Pancreas (tissue), 10 donors: ENCODE results near the gene TCFL5. TPM values are rescaled to one million over a fixed set of nuclear protein-coding genes. Genes with fewer than 3 reads are reported as not detected.
"Not testable (repeated sequence)": the region's sequence is repeated elsewhere in the genome, so short reads cannot be mapped to it uniquely, and the experiment has no call there.

Experiments
- ATAC-seq, 4 donors: fragments of 200-7000 bp; cut with Tn5 transposase; one replicate each; pipeline versions ENCODE4 v1.8.0 to v1.9.1; 2020; ENCODE audit warnings: mild to moderate bottlenecking in 4 of 4, moderate library complexity in 4 of 4
- DNase-seq, 6 donors: peaks; one replicate each; pipeline ENCODE4 v3.0.0-alpha.2; 2020
- FAIRE-seq: peaks from 2 replicates; lab custom pipeline; 2012; peaks lifted over from hg19 to GRCh38; lab: Jason Lieb, UNC
- H3K27ac ChIP-seq, 4 donors: fragments of 200-600 bp; sonication (generic); 1 replicate in 3 of 4; 2 replicates in 1 of 4; pipeline versions ENCODE4 v1.5.0 to v1.8.0; 2020
- H3K27me3 ChIP-seq, 4 donors: fragments of 200-600 bp; one replicate each; pipeline ENCODE4 v1.8.0; 2021
- H3K36me3 ChIP-seq, 3 donors: fragments of 200-600 bp; sonication (generic) in 1 of 3; one replicate each; pipeline versions ENCODE4 v1.5.0 to v1.8.0; 2020 to 2021
- H3K4me1 ChIP-seq, 3 donors: fragments of 200-600 bp; one replicate each; pipeline ENCODE4 v1.8.0; 2021
- H3K4me3 ChIP-seq, 4 donors: fragments of 200-600 bp; sonication (generic) in 2 of 4; one replicate each; pipeline versions ENCODE4 v1.5.0 to v1.8.0; 2020 to 2021
- H3K9me3 ChIP-seq, 4 donors: fragments of 200-600 bp; one replicate each; pipeline ENCODE4 v1.8.0; 2021
- WGBS, 2 donors: extraction: QIAGEN DNeasy Blood & Tissue Kit; methylation state at CpG; one replicate each; pipeline ENCODE4 v1.1.7; 2013; 5-methylcytosine and 5-hydroxymethylcytosine counted together
- intact Hi-C, 3 donors: fragments of 100-400 bp; cut with DNase I; formaldehyde crosslinking; loops; one replicate each; pipeline versions ENCODE4 v1.11.1 to v1.14.2; 2022
- polyA plus RNA-seq, 2 donors: library from polyadenylated mRNA; stranded (reverse); fragments of 200-250 nt; gene quantifications; one replicate each; pipeline ENCODE4 v1.2.3, GENCODE V29; 2013
- total RNA-seq, 6 donors: library from RNA; stranded (reverse); fragmentation: NEBNext Ultra II Directional in 4 of 6; extraction: Animal tissue kit (Norgen Biotek cat#: 25700) in 4 of 6; gene quantifications; one replicate each; pipeline versions ENCODE4 v1.2.1 to v1.2.4, GENCODE V29; 2021 to 2023
- TF ChIP-seq, protein P1 (sequence below), 4 donors: fragments of 200-600 bp; sonication (generic) in 3 of 4; IDR thresholded peaks; one replicate each; pipeline versions ENCODE4 v1.5.0 to v1.8.0; 2021; ENCODE audit warnings: antibody characterized with exemption in 4 of 4
- donor health status: healthy with polysubstance abuse.
- donor health status: DM: no; HTN: no; CAD: no; lungs with moderate emphysema.
- donor health status: DM: no; HTN: no; CAD: no.
- donor health status: control.
- donor health status: control.
- donor health status: Bipolar disorder and iron deficiency.
- donor health status: DM: yes; HTN: yes; CAD: no.
- donor health status: DM: no; HTN: no; CAD: no.
- donor health status: DM: no; HTN: no; CAD: no.
- donor health status: DM: yes; HTN: yes; CAD: no.

The TCFL5 gene
- total and polyA plus RNA-seq, 8 donors = 2.5 to 4.9 (median 4.0) TPM

DNA sequence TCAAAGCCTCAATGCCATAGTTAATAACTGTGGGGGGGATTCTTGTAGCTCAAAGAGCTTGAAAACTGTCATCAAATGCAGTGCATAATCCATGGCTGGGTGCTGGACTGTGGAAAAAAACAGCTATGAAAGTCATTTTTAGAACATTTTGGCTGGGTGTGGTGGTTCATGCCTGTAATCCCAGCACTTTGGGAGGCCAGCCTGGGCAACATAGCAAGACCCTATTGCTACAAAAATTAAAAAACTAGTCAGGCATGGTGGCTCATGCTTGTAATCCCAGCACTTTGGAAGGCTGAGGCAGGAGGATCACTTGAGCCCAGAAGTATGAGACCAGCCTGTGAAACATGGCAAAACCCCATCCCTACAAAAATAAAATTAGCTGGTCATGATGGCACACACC lies 12.2 kb downstream of the TCFL5 start:
- no peaks in the 10 kb centered on the region for H3K27me3 ChIP-seq
- H3K9me3 ChIP-seq = no peaks in the 10 kb centered on the region
- H3K27ac ChIP-seq = no peak overlapping the region
- ATAC-seq = no peak
- H3K4me1 ChIP-seq = no peaks in the 10 kb centered on the region
- no peak for FAIRE-seq
- no peaks in the 10 kb centered on the region for H3K36me3 ChIP-seq
- TF ChIP-seq, protein P1, sequence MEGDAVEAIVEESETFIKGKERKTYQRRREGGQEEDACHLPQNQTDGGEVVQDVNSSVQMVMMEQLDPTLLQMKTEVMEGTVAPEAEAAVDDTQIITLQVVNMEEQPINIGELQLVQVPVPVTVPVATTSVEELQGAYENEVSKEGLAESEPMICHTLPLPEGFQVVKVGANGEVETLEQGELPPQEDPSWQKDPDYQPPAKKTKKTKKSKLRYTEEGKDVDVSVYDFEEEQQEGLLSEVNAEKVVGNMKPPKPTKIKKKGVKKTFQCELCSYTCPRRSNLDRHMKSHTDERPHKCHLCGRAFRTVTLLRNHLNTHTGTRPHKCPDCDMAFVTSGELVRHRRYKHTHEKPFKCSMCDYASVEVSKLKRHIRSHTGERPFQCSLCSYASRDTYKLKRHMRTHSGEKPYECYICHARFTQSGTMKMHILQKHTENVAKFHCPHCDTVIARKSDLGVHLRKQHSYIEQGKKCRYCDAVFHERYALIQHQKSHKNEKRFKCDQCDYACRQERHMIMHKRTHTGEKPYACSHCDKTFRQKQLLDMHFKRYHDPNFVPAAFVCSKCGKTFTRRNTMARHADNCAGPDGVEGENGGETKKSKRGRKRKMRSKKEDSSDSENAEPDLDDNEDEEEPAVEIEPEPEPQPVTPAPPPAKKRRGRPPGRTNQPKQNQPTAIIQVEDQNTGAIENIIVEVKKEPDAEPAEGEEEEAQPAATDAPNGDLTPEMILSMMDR (IDR thresholded peaks at IDR 0.05) = no peak
- intact Hi-C loops = no loop called here
- H3K4me3 ChIP-seq = no peak overlapping the region
- DNase-seq = no peak

DNA sequence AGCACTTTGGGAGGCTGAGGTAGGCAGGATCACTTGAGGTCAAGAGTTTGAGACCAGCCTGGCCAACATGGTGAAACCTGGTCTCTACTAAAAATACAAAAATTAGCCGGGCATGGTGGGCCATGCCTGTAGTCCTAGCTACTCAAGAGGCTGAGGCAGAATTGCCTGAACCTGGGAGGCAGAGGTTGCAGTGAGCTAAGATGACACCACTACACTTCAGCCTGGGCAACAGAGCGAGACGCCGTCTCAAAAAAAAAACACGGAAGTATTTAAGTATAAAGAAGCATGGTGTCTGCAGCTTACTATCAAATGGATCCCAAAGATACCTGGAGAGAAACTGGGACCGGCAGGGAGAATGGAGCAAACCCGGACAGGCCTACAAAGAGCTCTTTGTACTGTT lies 12.7 kb downstream of the TCFL5 start:
- 92 to 95% methylated on average over 7 of the region's 7 CpGs for WGBS, 2 donors

DNA sequence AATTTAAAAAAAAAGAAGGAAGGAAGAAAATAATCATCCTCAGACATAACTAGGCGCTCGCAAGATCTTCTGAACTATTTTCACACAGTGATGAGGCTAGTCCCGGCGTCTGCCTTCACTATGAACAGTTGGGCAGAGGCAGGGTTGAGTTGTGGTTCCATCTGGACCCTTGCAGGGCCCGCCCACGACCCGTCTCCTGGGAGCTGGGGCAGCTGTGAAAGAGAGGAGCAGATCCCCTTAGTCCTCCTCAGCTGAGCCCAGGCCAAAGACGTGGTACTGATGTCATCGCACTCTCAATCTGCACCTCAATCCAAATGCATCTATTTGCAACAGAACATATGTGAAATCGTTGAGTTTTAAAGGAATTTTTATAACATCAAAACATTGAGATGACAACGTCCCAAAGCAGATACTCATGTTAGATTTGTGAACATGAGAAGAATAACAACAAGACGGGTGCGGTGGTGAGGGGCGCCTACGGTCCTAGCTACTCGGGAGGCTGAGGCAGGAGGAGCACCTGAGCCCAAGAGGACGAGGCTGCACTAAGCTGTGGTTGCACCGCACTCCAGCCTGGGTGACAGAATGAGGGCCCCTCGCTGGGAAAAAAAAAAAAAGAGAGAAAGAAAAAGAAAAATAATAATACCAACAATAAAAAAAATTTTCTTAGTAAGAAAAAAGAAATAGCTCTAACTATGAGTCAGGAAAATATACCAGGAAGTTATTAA lies 15.3 kb downstream of the TCFL5 start:
- DNase-seq = peak in 1 of 6 donors; percentile 43
- no peak overlapping the region for H3K27ac ChIP-seq

More for the DNA sequence above, 12.7 kb downstream of the TCFL5 start:
- H3K27me3 ChIP-seq, H3K4me3 ChIP-seq, ATAC-seq, H3K27ac ChIP-seq, H3K36me3 ChIP-seq, intact Hi-C loops, H3K9me3 ChIP-seq, H3K4me1 ChIP-seq, DNase-seq, FAIRE-seq: not testable (repeated sequence)

DNA sequence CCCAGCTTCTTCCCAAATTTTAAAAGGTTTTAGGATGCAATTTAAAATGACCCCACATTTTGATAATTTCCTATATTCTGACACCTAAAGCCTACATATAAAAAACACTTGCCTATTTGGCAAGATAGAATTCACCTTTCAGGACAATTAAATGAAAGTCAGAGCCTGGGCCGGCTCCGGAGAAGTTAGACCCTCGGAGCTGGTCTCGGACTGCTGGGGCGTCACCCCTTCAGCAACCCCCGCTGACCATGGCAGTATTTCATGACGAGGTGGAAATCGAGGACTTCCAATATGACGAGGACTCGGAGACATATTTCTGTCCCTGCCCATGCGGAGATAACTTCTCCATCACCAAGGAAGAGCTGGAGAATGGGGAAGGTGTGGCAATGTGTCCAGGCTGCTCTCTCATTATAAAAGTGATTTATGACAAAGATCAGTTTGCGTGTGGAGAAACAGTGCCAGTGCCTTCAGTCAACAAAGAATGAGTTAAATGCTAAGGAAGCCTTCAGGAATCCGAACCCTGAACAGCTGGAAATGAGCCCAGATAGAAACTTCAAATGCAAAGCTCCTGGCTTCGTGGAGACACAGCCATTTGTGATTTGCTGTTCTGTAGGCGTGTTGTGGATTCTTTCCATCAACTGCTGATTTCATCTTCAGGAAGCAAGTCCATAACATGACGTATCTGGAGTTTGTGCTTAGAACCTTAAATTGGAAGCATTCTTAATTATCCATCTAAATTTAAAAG lies 16.0 kb downstream of the TCFL5 start:
- Histone ChIP-seq H3K27me3 (no peaks in the 10 kb centered on the region), H3K9me3 (no peaks in the 10 kb centered on the region), H3K27ac (no peak overlapping the region), H3K36me3 (no peaks in the 10 kb centered on the region), H3K4me3 (no peak overlapping the region), H3K4me1 (no peaks in the 10 kb centered on the region)
- intact Hi-C loops = no loop called here
- WGBS, 2 donors = 92 to 93% methylated on average over 16 of the region's 16 CpGs
- no peak for FAIRE-seq
- TF ChIP-seq, protein P1 (IDR thresholded peaks at IDR 0.05) = no peak
- no peak for ATAC-seq
- DNase-seq = peak in 1 of 6 donors; percentile 49

More for the DNA sequence above, 15.3 kb downstream of the TCFL5 start:
- Histone ChIP-seq H3K9me3 (no peaks in the 10 kb centered on the region), H3K4me1 (no peaks in the 10 kb centered on the region), H3K27me3 (no peaks in the 10 kb centered on the region), H3K4me3 (no peak overlapping the region), H3K36me3 (no peaks in the 10 kb centered on the region)
- ATAC-seq (no peak), FAIRE-seq (no peak)
- intact Hi-C loops = no loop called here
- WGBS, 2 donors = 85 to 93% methylated on average over 19 of the region's 19 CpGs
- TF ChIP-seq, protein P1 (IDR thresholded peaks at IDR 0.05) = no peak

DNA sequence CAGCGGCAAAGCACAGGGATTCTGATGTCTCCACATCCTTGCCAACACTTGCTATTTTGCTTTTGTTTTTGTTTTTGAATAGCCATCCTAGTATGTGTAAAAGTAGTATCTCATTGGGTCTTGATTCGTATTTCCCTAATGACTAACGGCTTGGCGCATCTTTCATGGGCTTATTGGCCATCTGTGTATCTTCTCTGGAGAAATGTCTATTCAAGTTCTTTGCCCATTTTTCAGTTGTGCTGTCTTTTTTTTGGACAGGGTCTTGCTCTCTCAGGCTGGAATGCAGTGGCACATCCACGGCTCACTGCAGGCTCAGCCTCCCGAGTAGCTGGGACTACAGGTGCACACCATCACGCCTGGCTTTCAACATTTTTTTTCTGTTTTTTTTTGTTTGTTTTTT lies 17.4 kb downstream of the TCFL5 start:
- no peak overlapping the region for H3K4me3 ChIP-seq
- no peaks in the 10 kb centered on the region for H3K27me3 ChIP-seq
- 95 to 99% methylated on average over 7 of the region's 7 CpGs for WGBS, 2 donors
- H3K27ac ChIP-seq = no peak overlapping the region
- intact Hi-C loops = no loop called here
- ATAC-seq (no peak), DNase-seq (no peak), FAIRE-seq (no peak)
- no peaks in the 10 kb centered on the region for H3K36me3 ChIP-seq
- no peaks in the 10 kb centered on the region for H3K9me3 ChIP-seq
- no peaks in the 10 kb centered on the region for H3K4me1 ChIP-seq
- TF ChIP-seq, protein P1 (IDR thresholded peaks at IDR 0.05) = no peak
